ENCODE data around the gene MGRN1.

Gene MGRN1

GRCh38 chr16:4685776-4686496 is 61.3 kb downstream of the MGRN1 start:
- TF ChIP-seq EP300 (IDR thresholded peaks at IDR 0.05; ENCODE audit: borderline replicate concordance): no peak
- TF ChIP-seq NFIC (IDR thresholded peaks at IDR 0.05): no peak
- no peak for TF ChIP-seq TCF12 (IDR thresholded peaks at IDR 0.05; ENCODE audit: low read depth)
- TF ChIP-seq, protein P1, sequence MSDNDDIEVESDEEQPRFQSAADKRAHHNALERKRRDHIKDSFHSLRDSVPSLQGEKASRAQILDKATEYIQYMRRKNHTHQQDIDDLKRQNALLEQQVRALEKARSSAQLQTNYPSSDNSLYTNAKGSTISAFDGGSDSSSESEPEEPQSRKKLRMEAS (IDR thresholded peaks at IDR 0.05): no peak
- TF ChIP-seq YY1 (IDR thresholded peaks at IDR 0.05; ENCODE audit: low read depth): no peak
- TF ChIP-seq TEAD4 (IDR thresholded peaks at IDR 0.05): no peak
- TF ChIP-seq ZBTB7A (IDR thresholded peaks at IDR 0.05; ENCODE audit: low read depth): no peak
- TF ChIP-seq, protein P2, sequence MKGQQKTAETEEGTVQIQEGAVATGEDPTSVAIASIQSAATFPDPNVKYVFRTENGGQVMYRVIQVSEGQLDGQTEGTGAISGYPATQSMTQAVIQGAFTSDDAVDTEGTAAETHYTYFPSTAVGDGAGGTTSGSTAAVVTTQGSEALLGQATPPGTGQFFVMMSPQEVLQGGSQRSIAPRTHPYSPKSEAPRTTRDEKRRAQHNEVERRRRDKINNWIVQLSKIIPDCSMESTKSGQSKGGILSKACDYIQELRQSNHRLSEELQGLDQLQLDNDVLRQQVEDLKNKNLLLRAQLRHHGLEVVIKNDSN (IDR thresholded peaks at IDR 0.05): no peak
- TF ChIP-seq FOXM1 (IDR thresholded peaks at IDR 0.05; ENCODE audit: borderline replicate concordance, low read depth): no peak
- no peak for TF ChIP-seq CREB1 (IDR thresholded peaks at IDR 0.05; ENCODE audit: low read depth)
- TF ChIP-seq CEBPB (IDR thresholded peaks at IDR 0.05): no peak
- no peak for TF ChIP-seq RAD21 (IDR thresholded peaks at IDR 0.05; ENCODE audit: low read depth)
- TF ChIP-seq EGR1 (IDR thresholded peaks at IDR 0.05): no peak
- TF ChIP-seq REST (IDR thresholded peaks at IDR 0.05; ENCODE audit: low read depth): no peak
- no peak for TF ChIP-seq TAF1 (IDR thresholded peaks at IDR 0.05; ENCODE audit: low read depth)

DNA sequence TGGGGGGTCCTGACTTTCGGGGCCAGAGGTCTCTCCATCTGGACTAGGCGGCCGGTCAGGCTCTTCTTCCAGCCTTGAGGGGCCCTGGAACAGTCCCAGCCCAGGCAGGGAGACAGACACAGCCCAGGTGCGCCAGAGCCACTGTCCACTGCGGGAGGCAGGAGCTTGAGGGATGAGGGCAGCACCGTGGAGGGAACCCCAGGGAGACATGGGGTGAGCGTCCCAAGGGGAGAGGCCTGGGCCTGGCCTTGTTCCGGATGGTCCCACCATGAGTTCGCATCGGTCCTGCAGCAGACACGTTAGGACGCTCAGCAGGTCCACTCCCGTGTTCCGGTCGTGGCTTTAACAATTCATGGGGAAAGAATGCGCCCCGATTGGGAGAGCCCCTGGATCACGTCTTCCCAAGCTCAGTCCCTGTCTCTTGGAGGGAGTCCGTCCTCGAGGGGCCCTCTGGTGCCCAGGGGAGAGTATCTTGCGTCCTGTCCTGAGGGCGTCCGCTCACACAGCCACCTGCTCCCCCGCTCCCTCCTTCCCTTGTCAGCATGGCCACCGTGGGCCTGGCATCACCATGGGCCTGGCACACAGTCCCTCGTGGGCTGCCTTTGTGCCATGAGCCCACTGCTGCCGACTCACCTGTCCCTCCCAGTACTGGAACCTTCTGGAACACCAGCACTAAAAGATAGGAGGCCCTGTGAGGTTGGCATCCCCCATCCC is 62.0 kb downstream of the MGRN1 start:
- TF ChIP-seq YY1 (IDR thresholded peaks at IDR 0.05; ENCODE audit: low read depth) (no peak), TEAD4 (IDR thresholded peaks at IDR 0.05) (no peak), CREB1 (IDR thresholded peaks at IDR 0.05; ENCODE audit: low read depth) (no peak), NFIC (IDR thresholded peaks at IDR 0.05) (no peak), RAD21 (IDR thresholded peaks at IDR 0.05; ENCODE audit: low read depth) (no peak), EGR1 (IDR thresholded peaks at IDR 0.05) (no peak), TAF1 (IDR thresholded peaks at IDR 0.05; ENCODE audit: low read depth) (no peak), CEBPB (IDR thresholded peaks at IDR 0.05) (no peak), REST (IDR thresholded peaks at IDR 0.05; ENCODE audit: low read depth) (no peak), EP300 (IDR thresholded peaks at IDR 0.05; ENCODE audit: borderline replicate concordance) (no peak), TCF12 (IDR thresholded peaks at IDR 0.05; ENCODE audit: low read depth) (no peak), ZBTB7A (IDR thresholded peaks at IDR 0.05; ENCODE audit: low read depth) (no peak), FOXM1 (IDR thresholded peaks at IDR 0.05; ENCODE audit: borderline replicate concordance, low read depth) (no peak)
- TF ChIP-seq, protein P2 (IDR thresholded peaks at IDR 0.05): no peak
- TF ChIP-seq, protein P1 (IDR thresholded peaks at IDR 0.05): no peak

GRCh38 chr16:4687416-4687815 is 62.8 kb downstream of the MGRN1 start:
- TF ChIP-seq TCF12 (IDR thresholded peaks at IDR 0.05; ENCODE audit: low read depth): no peak
- TF ChIP-seq TAF1 (IDR thresholded peaks at IDR 0.05; ENCODE audit: low read depth): no peak
- no peak for TF ChIP-seq EP300 (IDR thresholded peaks at IDR 0.05; ENCODE audit: borderline replicate concordance)
- TF ChIP-seq RAD21 (IDR thresholded peaks at IDR 0.05; ENCODE audit: low read depth): no peak
- no peak for TF ChIP-seq FOXM1 (IDR thresholded peaks at IDR 0.05; ENCODE audit: borderline replicate concordance, low read depth)
- no peak for TF ChIP-seq REST (IDR thresholded peaks at IDR 0.05; ENCODE audit: low read depth)
- no peak for TF ChIP-seq ZBTB7A (IDR thresholded peaks at IDR 0.05; ENCODE audit: low read depth)
- TF ChIP-seq CREB1 (IDR thresholded peaks at IDR 0.05; ENCODE audit: low read depth): no peak
- TF ChIP-seq, protein P2 (IDR thresholded peaks at IDR 0.05): no peak
- TF ChIP-seq CEBPB (IDR thresholded peaks at IDR 0.05): no peak
- no peak for TF ChIP-seq EGR1 (IDR thresholded peaks at IDR 0.05)
- no peak for TF ChIP-seq YY1 (IDR thresholded peaks at IDR 0.05; ENCODE audit: low read depth)
- TF ChIP-seq NFIC (IDR thresholded peaks at IDR 0.05): no peak
- TF ChIP-seq TEAD4 (IDR thresholded peaks at IDR 0.05): no peak
- TF ChIP-seq, protein P1 (IDR thresholded peaks at IDR 0.05): no peak

All from Ishikawa (cell line).